Measurements from ENCODE around the gene PABPC1L.

Gene PABPC1L

GRCh38 chr20:44952731-44953130 is 42.9 kb downstream of the PABPC1L start:
- no peaks in the 10 kb centered on the region for H3K4me1 ChIP-seq (ENCODE audit: control insufficient read depth, insufficient read depth, low read length, poor library complexity, severe bottlenecking)
- DNase-seq, result no peak
- H3K36me3 ChIP-seq (ENCODE audit: control insufficient read depth, insufficient read depth, low read length), result peaks cover 70% of the 10 kb centered on the region
- H3K9me3 ChIP-seq (ENCODE audit: control insufficient read depth, low read length), result no peaks in the 10 kb centered on the region
- no peak overlapping the region for H3K4me3 ChIP-seq (ENCODE audit: insufficient read depth, low read depth, low read length, poor library complexity, severe bottlenecking)
- H3K27ac ChIP-seq (ENCODE audit: insufficient read depth, low read length, poor library complexity, severe bottlenecking), result peak overlapping the region; percentile 24
- H3K27me3 ChIP-seq (replicated peaks; ENCODE audit: control insufficient read depth, insufficient read depth, low read length, poor library complexity, severe bottlenecking), result no peaks in the 10 kb centered on the region

- Histone ChIP-seq H3K36me3 (ENCODE audit: control insufficient read depth, insufficient read depth, low read length) (peaks cover 55% of the 10 kb centered on the region), H3K4me3 (ENCODE audit: insufficient read depth, low read depth, low read length, poor library complexity, severe bottlenecking) (no peak overlapping the region), H3K27me3 (replicated peaks; ENCODE audit: control insufficient read depth, insufficient read depth, low read length, poor library complexity, severe bottlenecking) (no peaks in the 10 kb centered on the region), H3K4me1 (ENCODE audit: control insufficient read depth, insufficient read depth, low read length, poor library complexity, severe bottlenecking) (peaks cover 2% of the 10 kb centered on the region), H3K9me3 (ENCODE audit: control insufficient read depth, low read length) (no peaks in the 10 kb centered on the region), H3K27ac (ENCODE audit: insufficient read depth, low read length, poor library complexity, severe bottlenecking) (no peak overlapping the region)
- DNase-seq, result no peak
These were observed 44.4 kb downstream of the PABPC1L start for GRCh38 chr20:44954211-44954610.

DNA sequence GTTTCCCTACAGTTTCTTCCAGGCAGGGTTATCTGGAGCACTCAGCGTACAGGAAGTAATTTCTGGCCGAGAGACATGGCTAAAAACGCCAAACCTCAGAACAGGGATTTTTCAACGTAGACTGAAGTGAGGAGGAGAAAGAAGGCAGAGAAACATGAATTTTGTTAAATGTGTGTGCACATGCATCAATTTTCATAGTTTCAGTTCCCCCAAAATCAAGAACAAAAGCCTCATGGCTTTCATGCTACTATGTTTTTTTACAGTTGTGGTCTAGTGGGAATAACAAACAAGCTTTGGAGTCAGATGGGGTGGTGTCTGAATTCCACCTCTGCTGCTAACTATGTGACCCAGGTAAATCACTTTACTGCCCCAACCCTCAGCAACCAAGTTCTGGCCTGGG is 45.4 kb downstream of the PABPC1L start:
- Histone ChIP-seq H3K4me3 (ENCODE audit: insufficient read depth, low read depth, low read length, poor library complexity, severe bottlenecking) (no peak overlapping the region), H3K9me3 (ENCODE audit: control insufficient read depth, low read length) (no peaks in the 10 kb centered on the region), H3K27me3 (replicated peaks; ENCODE audit: control insufficient read depth, insufficient read depth, low read length, poor library complexity, severe bottlenecking) (no peaks in the 10 kb centered on the region), H3K4me1 (ENCODE audit: control insufficient read depth, insufficient read depth, low read length, poor library complexity, severe bottlenecking) (peaks cover 6% of the 10 kb centered on the region), H3K36me3 (ENCODE audit: control insufficient read depth, insufficient read depth, low read length) (peaks cover 47% of the 10 kb centered on the region), H3K27ac (ENCODE audit: insufficient read depth, low read length, poor library complexity, severe bottlenecking) (no peak overlapping the region)
- DNase-seq, result no peak

DNA sequence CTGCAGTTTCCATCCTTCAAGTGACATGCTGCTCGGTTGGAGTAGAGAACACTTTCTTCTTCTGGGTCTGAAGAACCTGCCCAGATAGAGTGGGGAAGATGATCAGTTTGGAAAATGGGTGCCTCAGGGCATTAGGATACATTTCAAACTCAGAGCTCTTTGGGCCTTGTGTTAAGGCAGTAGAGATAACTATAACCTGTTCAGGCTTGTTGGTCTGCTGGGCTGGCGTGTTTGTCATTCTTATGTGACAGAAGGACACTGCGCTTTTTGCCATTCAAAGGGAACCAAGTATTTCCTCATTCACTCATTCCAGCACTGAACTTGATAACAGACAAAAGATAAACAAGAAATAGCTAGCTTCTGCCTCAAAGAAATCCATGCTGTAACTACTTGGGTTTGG is 46.5 kb downstream of the PABPC1L start:
- Histone ChIP-seq H3K36me3 (ENCODE audit: control insufficient read depth, insufficient read depth, low read length) (peaks cover 35% of the 10 kb centered on the region), H3K4me3 (ENCODE audit: insufficient read depth, low read depth, low read length, poor library complexity, severe bottlenecking) (no peak overlapping the region), H3K27ac (ENCODE audit: insufficient read depth, low read length, poor library complexity, severe bottlenecking) (no peak overlapping the region), H3K4me1 (ENCODE audit: control insufficient read depth, insufficient read depth, low read length, poor library complexity, severe bottlenecking) (peaks cover 10% of the 10 kb centered on the region), H3K9me3 (ENCODE audit: control insufficient read depth, low read length) (no peaks in the 10 kb centered on the region), H3K27me3 (replicated peaks; ENCODE audit: control insufficient read depth, insufficient read depth, low read length, poor library complexity, severe bottlenecking) (no peaks in the 10 kb centered on the region)
- no peak for DNase-seq

GRCh38 chr20:44958276-44958675 is 48.4 kb downstream of the PABPC1L start:
- no peak overlapping the region for H3K27ac ChIP-seq (ENCODE audit: insufficient read depth, low read length, poor library complexity, severe bottlenecking)
- no peak for DNase-seq
- no peak overlapping the region for H3K4me3 ChIP-seq (ENCODE audit: insufficient read depth, low read depth, low read length, poor library complexity, severe bottlenecking)
- peaks cover 32% of the 10 kb centered on the region for H3K36me3 ChIP-seq (ENCODE audit: control insufficient read depth, insufficient read depth, low read length)
- H3K4me1 ChIP-seq (ENCODE audit: control insufficient read depth, insufficient read depth, low read length, poor library complexity, severe bottlenecking), result peaks cover 10% of the 10 kb centered on the region
- no peaks in the 10 kb centered on the region for H3K27me3 ChIP-seq (replicated peaks; ENCODE audit: control insufficient read depth, insufficient read depth, low read length, poor library complexity, severe bottlenecking)
- H3K9me3 ChIP-seq (ENCODE audit: control insufficient read depth, low read length), result no peaks in the 10 kb centered on the region

- Histone ChIP-seq H3K27me3 (replicated peaks; ENCODE audit: control insufficient read depth, insufficient read depth, low read length, poor library complexity, severe bottlenecking) (no peaks in the 10 kb centered on the region), H3K9me3 (ENCODE audit: control insufficient read depth, low read length) (no peaks in the 10 kb centered on the region), H3K4me3 (ENCODE audit: insufficient read depth, low read depth, low read length, poor library complexity, severe bottlenecking) (peak overlapping the region; percentile 72), H3K27ac (ENCODE audit: insufficient read depth, low read length, poor library complexity, severe bottlenecking) (peak overlapping the region; percentile 74), H3K36me3 (ENCODE audit: control insufficient read depth, insufficient read depth, low read length) (peaks cover 23% of the 10 kb centered on the region), H3K4me1 (ENCODE audit: control insufficient read depth, insufficient read depth, low read length, poor library complexity, severe bottlenecking) (peaks cover 10% of the 10 kb centered on the region)
- peak in 1 of 3 donors; percentile 8 for DNase-seq
These were observed 49.3 kb downstream of the PABPC1L start for GRCh38 chr20:44959082-44959637.

DNA sequence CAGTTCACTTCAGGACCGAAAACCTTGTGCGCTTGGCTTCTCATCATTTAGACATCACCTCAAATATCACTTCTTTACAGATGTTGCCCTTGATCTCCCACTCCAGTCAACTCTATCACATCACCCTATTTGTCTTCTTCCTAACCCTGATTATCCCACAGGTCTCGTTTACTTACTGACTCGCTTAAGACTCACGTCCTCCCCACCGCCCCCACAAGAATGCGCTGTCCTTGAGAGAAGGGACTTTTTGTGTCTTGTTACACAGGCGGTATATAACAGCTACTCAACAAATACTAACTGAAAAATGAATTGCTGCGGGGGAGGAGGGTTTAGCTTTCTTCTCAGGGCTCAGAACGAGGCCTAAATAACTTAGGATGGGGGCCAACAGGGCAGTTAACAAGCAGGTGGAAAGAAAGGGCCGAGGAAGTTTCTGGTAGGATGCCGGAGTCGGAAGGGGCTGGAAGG is 49.8 kb downstream of the PABPC1L start:
- peak overlapping the region; percentile 74 for H3K27ac ChIP-seq (ENCODE audit: insufficient read depth, low read length, poor library complexity, severe bottlenecking)
- H3K4me3 ChIP-seq (ENCODE audit: insufficient read depth, low read depth, low read length, poor library complexity, severe bottlenecking), result peak overlapping the region; percentile 72
- H3K9me3 ChIP-seq (ENCODE audit: control insufficient read depth, low read length), result no peaks in the 10 kb centered on the region
- H3K27me3 ChIP-seq (replicated peaks; ENCODE audit: control insufficient read depth, insufficient read depth, low read length, poor library complexity, severe bottlenecking), result no peaks in the 10 kb centered on the region
- DNase-seq, result peak in 2 of 3 donors; percentile 23 to 46
- H3K36me3 ChIP-seq (ENCODE audit: control insufficient read depth, insufficient read depth, low read length), result peaks cover 18% of the 10 kb centered on the region
- H3K4me1 ChIP-seq (ENCODE audit: control insufficient read depth, insufficient read depth, low read length, poor library complexity, severe bottlenecking), result peaks cover 10% of the 10 kb centered on the region

DNA sequence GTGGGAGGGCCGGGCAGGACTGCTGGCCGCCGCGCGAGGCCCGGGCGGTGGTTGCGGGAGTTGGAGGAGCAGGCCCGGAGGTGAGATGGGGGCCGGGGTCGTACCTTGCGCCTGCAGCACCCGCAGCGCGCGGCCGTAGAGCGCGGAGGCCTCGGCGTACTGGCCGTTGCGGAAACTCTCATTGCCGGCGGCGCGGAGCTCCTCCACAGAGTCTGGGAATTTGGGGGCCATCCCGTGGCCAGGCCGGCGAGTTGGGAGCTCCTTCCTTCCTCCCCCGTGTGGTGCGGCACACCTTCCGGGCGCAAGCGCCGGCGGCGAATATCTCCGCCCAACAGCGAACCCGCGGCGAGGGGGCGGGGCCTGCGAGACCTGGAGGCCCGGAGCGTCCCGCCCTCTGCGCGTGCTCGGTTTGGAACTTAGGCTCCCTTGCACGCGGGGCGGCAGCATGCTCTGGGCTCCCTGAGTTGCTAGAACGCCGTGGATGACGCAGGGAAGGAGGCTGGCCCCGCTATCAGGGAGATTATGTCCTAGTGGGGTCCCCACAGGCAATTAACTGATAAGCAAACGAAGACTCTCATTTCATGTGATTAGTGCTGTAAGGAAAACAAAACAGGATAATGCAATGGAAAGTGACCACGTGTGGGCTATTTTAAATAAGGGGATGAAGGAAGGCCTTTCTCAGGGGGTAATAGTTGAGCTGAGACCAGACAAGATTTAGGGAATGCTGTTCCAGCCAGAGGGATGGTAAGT is 50.4 kb downstream of the PABPC1L start, which contains the start of gene TOMM34:
Gene TOMM34 (minus strand): TSS at position 295 of the 750 bp plus-strand sequence. CDS start 64 bp downstream, at position 231.
- Histone ChIP-seq H3K9me3 (ENCODE audit: control insufficient read depth, low read length) (no peaks in the 10 kb centered on the region), H3K4me1 (ENCODE audit: control insufficient read depth, insufficient read depth, low read length, poor library complexity, severe bottlenecking) (peaks cover 10% of the 10 kb centered on the region), H3K27ac (ENCODE audit: insufficient read depth, low read length, poor library complexity, severe bottlenecking) (peak within 1 kb of the TSS; percentile 74), H3K27me3 (replicated peaks; ENCODE audit: control insufficient read depth, insufficient read depth, low read length, poor library complexity, severe bottlenecking) (no peaks in the 10 kb centered on the region), H3K4me3 (ENCODE audit: insufficient read depth, low read depth, low read length, poor library complexity, severe bottlenecking) (peak within 1 kb of the TSS; percentile 72), H3K36me3 (ENCODE audit: control insufficient read depth, insufficient read depth, low read length) (peaks cover 12% of the 10 kb centered on the region)
- DNase-seq, result peak; percentile 85 to 90 (median 88)

GRCh38 chr20:44961011-44961869 is 51.4 kb downstream of the PABPC1L start:
- no peak overlapping the region for H3K4me3 ChIP-seq (ENCODE audit: insufficient read depth, low read depth, low read length, poor library complexity, severe bottlenecking)
- no peak for DNase-seq
- H3K9me3 ChIP-seq (ENCODE audit: control insufficient read depth, low read length), result no peaks in the 10 kb centered on the region
- peaks cover 10% of the 10 kb centered on the region for H3K4me1 ChIP-seq (ENCODE audit: control insufficient read depth, insufficient read depth, low read length, poor library complexity, severe bottlenecking)
- no peaks in the 10 kb centered on the region for H3K27me3 ChIP-seq (replicated peaks; ENCODE audit: control insufficient read depth, insufficient read depth, low read length, poor library complexity, severe bottlenecking)
- no peak overlapping the region for H3K27ac ChIP-seq (ENCODE audit: insufficient read depth, low read length, poor library complexity, severe bottlenecking)
- H3K36me3 ChIP-seq (ENCODE audit: control insufficient read depth, insufficient read depth, low read length), result peaks cover 3% of the 10 kb centered on the region

Data from effector memory CD4-positive, alpha-beta T cell (primary cell).